Parathyroid adenoma (tissue), 2 donors: ENCODE results near the gene MMP23B.

Experiments used
- H2AFZ ChIP-seq: fragments of 300-600 bp; sonication (generic); one replicate; pipeline ENCODE4 v1.7.0; 2017; ENCODE audit warnings: antibody characterized with exemption, mild to moderate bottlenecking
- H3K27ac ChIP-seq: fragments of 300-600 bp; sonication (generic); one replicate; pipeline ENCODE4 v1.7.0; 2017
- H3K27me3 ChIP-seq: fragments of 300-600 bp; sonication (generic); one replicate; pipeline ENCODE4 v1.7.0; 2017; ENCODE audit warnings: low read length; ENCODE audit not compliant: control insufficient read depth, insufficient read depth
- H3K36me3 ChIP-seq: fragments of 300-600 bp; sonication (generic); one replicate; pipeline ENCODE4 v1.7.0; 2017; ENCODE audit warnings: low read length; ENCODE audit not compliant: control insufficient read depth, insufficient read depth
- H3K4me1 ChIP-seq: fragments of 300-600 bp; sonication (generic); one replicate; pipeline ENCODE4 v1.7.0; 2017; ENCODE audit warnings: control low read depth
- H3K4me2 ChIP-seq: fragments of 300-600 bp; sonication (generic); one replicate; pipeline ENCODE4 v1.7.0; 2017; ENCODE audit warnings: low read length
- H3K4me3 ChIP-seq: fragments of 300-600 bp; sonication (generic); one replicate; pipeline ENCODE4 v1.7.0; 2017; ENCODE audit warnings: low read depth, low read length
- H3K79me2 ChIP-seq: fragments of 300-600 bp; sonication (generic); one replicate; pipeline ENCODE4 v1.7.0; 2017; ENCODE audit warnings: control low read depth
- H3K9ac ChIP-seq: fragments of 300-600 bp; sonication (generic); one replicate; pipeline ENCODE4 v1.7.0; 2017; ENCODE audit warnings: mild to moderate bottlenecking
- H3K9me3 ChIP-seq: fragments of 300-600 bp; sonication (generic); one replicate; pipeline ENCODE4 v1.7.0; 2017; ENCODE audit warnings: low read length; ENCODE audit not compliant: control insufficient read depth
- CTCF ChIP-seq: fragments of 300-600 bp; sonication (generic); IDR thresholded peaks from one replicate; pipeline ENCODE4 v1.7.0; 2017; ENCODE audit warnings: antibody characterized with exemption, mild to moderate bottlenecking
- donor health status: primary hyperparathyroidism.

The MMP23B gene

DNA sequence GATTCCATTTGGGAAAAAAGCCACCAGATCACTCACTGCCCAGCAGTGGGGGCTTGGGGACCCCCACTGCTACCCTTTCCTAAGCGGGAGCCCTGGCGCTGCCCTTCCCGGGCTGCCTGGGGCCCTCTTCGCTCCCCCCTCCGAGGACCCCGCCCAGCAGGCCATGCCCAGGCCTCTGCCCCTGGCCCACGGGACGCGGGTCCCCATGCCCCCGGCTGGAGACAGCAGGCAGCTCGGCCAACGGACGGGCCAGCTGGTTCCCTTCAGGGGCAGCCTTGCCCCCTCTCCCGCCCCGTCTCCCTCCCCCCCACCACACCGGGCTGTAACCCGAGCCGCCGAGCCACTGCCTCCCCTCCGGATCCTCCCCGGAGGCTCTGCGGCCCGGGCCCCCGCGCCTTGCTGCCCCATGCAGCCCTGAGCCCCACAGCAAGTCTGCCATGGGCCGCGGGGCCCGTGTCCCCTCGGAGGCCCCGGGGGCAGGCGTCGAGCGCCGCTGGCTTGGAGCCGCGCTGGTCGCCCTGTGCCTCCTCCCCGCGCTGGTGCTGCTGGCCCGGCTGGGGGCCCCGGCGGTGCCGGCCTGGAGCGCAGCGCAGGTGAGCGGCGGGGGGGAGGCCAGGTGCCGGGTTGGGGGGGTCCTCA is at the start of gene MMP23B:
MMP23B (plus strand) TSS at position 392 of the 639 bp plus-strand sequence; CDS start at position 438, 46 bp downstream.
- Histone ChIP-seq H3K9me3 (no peaks in the 10 kb centered on the region), H3K4me2 (no peak within 1 kb of the TSS), H3K79me2 (no peaks in the 10 kb centered on the region), H3K27ac (no peak within 1 kb of the TSS), H3K27me3 (no peaks in the 10 kb centered on the region), H3K4me3 (no peak within 1 kb of the TSS), H2AFZ (no peak within 1 kb of the TSS), H3K4me1 (no peaks in the 10 kb centered on the region), H3K36me3 (no peaks in the 10 kb centered on the region), H3K9ac (no peak within 1 kb of the TSS)
- TF ChIP-seq CTCF: no peak

GRCh38 chr1:1582585-1583346 is 49.2 kb upstream of the MMP23B start:
- Histone ChIP-seq H3K9ac (no peak overlapping the region), H3K4me1 (no peaks in the 10 kb centered on the region), H3K4me2 (no peak overlapping the region), H3K9me3 (no peaks in the 10 kb centered on the region), H3K4me3 (no peak overlapping the region), H3K36me3 (no peaks in the 10 kb centered on the region), H3K27ac (no peak overlapping the region), H3K79me2 (no peaks in the 10 kb centered on the region), H2AFZ (no peak overlapping the region), H3K27me3 (no peaks in the 10 kb centered on the region)
- TF ChIP-seq CTCF: no peak

DNA sequence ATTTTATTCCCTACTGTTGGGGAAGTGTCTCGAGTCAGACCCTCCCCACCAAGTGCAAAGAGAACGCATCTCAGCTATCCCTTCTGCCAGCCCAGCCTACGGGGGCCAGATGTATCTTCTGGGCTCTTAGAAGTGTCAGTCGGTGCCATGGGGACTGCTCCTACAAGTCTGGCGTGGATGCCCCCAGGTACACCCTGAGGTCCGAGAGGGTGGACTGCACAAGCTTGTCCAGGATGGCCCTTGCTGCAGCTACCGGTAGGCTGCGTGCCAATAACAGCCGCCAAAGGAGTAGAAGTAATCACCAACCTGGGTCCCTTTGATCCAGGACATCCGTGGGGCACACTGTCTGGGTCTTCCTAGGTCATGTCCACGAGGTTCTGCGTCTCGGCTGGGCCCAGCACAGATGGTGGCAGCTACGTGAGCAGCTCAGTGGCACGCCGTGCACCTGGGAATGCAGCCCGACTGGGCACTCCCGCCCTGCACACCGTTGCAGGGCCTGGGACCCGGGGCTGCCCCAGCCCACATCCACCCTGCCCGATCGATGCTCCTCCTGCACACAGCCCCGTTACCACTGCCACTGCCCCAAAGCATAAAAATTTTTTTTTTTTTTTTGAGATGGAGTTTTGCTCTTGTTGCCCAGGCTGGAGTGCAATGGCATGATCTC is 48.5 kb upstream of the MMP23B start:
- no peaks in the 10 kb centered on the region for H3K36me3 ChIP-seq
- no peaks in the 10 kb centered on the region for H3K4me1 ChIP-seq
- no peaks in the 10 kb centered on the region for H3K27me3 ChIP-seq
- no peak overlapping the region for H3K4me2 ChIP-seq
- H3K9ac ChIP-seq: no peak overlapping the region
- H3K27ac ChIP-seq: no peak overlapping the region
- no peak for TF ChIP-seq CTCF
- H3K4me3 ChIP-seq: no peak overlapping the region
- H2AFZ ChIP-seq: no peak overlapping the region
- H3K79me2 ChIP-seq: no peaks in the 10 kb centered on the region
- no peaks in the 10 kb centered on the region for H3K9me3 ChIP-seq

DNA sequence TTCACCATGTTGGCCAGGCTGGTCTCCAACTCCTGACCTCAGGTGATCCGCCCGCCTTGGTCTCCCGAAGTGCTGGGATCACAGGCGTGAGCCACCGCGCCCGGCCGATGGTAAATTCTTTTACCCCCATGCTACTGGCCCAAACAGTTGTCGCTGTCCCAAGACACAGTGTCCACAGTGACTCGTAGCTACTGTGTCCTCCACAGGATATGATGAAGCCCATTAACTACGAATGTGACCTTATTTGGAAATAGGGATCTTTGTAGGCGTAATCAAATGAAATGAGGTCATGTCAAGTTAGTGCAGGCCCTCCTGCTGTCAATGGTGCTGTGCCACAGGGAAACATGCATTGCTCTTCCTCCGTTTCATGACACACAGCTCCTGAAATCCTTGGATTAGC is 40.5 kb upstream of the MMP23B start:
- Histone ChIP-seq H3K9ac (no peak overlapping the region), H3K4me3 (no peak overlapping the region), H3K27me3 (no peaks in the 10 kb centered on the region), H2AFZ (no peak overlapping the region), H3K9me3 (no peaks in the 10 kb centered on the region), H3K4me2 (no peak overlapping the region), H3K4me1 (no peaks in the 10 kb centered on the region), H3K79me2 (no peaks in the 10 kb centered on the region), H3K36me3 (no peaks in the 10 kb centered on the region), H3K27ac (no peak overlapping the region)
- no peak for TF ChIP-seq CTCF
